Stromal cell of bone marrow (primary cell): ENCODE results near the gene FAM98A.

Experiments
- DNase-seq: peaks from one replicate; pipeline ENCODE4 v3.0.0-alpha.2; 2012; ENCODE audit warnings: low read depth

FAM98A gene

GRCh38 chr2:33599175-33599942 lies at the start of gene FAM98A:
Gene FAM98A (minus strand): TSS chr2:33599299. CDS start chr2:33599221, 78 bp downstream.
- peak; percentile 98 for DNase-seq

DNA sequence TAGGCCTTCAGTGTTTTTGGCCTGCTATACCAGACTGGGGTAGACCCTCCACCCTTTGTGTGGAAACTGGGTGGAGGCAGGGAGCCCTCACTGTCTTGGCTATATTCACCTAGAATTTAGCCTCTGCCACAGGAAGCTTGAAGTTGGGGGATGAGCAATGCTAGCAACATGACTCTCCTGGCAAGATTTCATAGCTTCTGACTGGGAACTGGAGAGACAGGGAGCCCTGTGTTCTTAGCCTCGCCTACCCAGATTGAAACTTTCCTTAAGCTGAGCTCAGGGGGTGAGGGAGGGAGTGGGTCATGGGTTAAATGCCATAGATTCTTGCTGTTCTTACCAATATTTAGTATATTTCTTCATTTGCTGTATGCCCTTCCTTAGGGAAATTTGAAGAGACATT lies 46.8 kb upstream of the FAM98A start:
- peak; percentile 43 for DNase-seq

GRCh38 chr2:33644215-33644614 lies 45.1 kb upstream of the FAM98A start:
- DNase-seq, result no peak

- no peak for DNase-seq
Measured at GRCh38 chr2:33636001-33636400, 36.9 kb upstream of the FAM98A start.

GRCh38 chr2:33634261-33634910 lies 35.3 kb upstream of the FAM98A start:
- DNase-seq, result no peak

DNA sequence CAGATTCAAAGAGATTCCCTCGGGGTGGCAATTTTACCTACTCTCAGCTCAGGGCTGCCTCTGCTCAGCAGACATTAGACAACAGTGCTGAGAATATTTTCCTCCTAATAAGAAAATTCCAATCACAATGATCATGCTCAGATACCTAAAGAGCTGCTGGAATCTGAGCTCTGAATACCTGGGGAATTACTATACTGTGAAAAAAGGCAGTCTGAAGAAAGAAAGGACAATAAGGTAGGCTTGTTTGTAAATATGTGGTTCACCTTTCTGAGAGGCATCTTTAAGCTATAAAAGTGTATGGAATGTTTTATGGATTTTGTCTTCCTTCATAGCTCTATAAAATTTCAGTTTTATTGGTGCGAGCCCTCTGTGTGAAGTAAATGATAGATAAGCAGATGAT lies 34.2 kb upstream of the FAM98A start:
- DNase-seq, result no peak

- no peak for DNase-seq
Measured at GRCh38 chr2:33632831-33633230, 33.7 kb upstream of the FAM98A start.

- DNase-seq, result no peak
Measured at GRCh38 chr2:33628031-33628827, 29.1 kb upstream of the FAM98A start.

DNA sequence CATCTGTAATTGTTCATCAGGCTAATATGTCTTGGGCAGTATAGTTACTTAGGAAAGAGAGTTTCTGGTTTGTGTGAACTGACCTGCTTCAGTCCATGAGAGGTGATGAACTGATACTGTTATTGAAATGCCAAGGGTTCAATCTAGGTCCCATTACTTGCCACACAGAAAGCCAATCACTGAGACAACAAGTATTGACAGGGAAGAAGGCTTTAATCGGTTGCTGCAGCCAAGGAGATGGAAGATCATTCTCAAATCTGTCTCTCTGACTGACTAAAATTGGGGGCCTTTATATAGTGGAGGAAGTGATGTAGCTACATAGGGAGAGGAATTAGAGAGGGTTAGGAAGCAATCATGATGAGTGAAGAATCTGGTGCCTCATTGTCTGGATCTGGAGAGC lies 19.9 kb upstream of the FAM98A start:
- no peak for DNase-seq

GRCh38 chr2:33617989-33618388 lies 18.9 kb upstream of the FAM98A start:
- no peak for DNase-seq

DNA sequence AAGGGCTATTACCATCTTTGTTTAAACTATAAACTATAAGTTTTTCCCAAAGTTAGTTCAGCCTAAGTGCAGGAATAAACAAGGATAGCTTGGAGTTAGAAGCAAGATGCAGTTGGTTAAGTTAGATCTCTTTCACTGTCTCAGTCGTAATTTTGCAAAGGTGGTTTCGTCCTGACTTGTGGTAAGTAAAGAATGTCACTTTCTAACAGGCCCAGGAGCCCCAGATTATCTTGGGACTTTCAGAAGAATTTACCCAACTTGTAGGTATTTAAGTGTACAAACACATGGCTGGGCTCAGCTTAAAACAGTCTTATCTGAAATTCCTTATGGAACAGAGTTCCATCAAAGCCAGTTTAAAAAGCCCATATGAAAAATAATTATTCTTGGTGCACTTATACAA lies 18.3 kb upstream of the FAM98A start:
- no peak for DNase-seq

GRCh38 chr2:33616873-33617272 lies 17.8 kb upstream of the FAM98A start:
- DNase-seq, result no peak

DNA sequence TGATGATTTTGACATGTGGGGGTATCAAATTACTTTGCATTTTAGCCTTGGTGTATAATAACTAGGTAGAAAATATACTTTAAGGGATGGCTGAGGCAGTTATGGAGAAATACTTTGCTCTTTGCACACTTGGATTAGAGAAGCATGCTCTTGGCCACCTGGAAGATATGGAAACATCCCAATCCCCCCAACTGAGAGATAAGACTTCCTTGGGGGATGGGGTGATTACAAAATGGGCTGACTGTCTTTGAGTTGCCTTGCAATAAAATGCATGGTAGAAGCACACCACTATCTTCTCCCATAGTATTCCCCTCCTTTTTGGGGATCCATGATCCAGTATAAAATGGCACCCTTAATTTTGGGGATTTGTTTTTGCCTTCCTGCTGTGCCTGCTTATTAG lies 15.1 kb upstream of the FAM98A start:
- DNase-seq, result no peak

DNA sequence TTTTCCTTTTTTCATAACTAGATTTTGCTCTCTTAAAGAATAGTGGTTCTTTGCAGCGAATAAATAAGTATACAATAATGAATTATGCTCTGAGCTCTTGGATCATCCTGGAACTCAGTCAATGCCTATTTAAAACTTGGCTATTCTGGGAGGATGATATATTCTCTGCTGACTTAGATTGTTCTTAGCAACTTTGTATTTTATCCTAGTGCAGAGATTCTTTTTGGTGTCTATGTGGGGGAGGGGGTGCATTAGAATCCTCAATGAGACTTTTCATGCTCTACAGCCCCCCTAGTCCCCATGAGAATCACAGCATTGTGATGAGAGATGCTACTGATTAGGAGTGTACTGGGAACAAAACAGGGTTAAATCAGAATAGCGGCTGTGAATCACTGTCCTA lies 8.8 kb upstream of the FAM98A start:
- DNase-seq, result no peak

DNA sequence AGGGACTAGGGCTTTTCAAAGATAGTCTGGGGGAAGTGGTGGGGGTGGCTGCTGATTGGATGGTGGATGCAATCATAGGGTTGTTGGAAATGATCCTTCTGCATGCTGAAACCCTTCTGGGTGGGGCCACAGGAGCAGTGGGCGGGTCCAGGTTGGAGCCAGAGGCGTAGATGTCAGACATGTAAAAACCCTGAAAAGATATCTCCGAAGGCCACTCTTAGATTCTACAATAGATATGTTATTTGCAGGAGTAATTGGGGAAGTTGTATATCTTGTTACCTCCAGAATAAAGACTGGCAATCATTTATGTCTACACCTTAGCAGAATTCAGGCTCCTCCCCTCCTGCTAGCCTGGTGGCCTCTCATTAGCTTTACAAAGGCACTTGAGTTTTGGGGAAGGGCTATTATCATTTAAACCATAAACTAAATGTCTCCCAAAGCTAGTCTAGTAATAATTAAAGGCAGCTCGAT lies 8.2 kb upstream of the FAM98A start:
- DNase-seq, result no peak

- no peak for DNase-seq
Measured at GRCh38 chr2:33606622-33607021, 7.5 kb upstream of the FAM98A start.

DNA sequence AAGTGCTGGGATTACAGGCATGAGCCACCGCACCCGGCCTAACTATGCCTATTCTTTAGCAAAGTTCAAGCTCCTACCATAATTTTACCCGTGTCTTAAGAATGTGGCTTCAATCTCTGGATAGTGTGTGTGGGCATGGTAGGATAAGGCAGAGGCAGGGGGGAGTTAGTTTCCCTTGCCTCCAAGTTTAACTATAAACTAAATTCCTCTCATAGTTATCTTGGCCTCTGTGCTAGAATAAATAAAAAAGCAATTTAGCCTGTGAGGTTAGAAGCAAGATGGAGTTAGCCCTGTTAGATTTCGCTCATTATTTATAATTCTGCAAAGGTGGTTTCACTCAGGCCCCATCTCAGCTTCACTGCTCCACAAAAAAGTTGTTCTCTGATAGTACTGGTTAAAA lies 7.0 kb upstream of the FAM98A start:
- no peak for DNase-seq

DNA sequence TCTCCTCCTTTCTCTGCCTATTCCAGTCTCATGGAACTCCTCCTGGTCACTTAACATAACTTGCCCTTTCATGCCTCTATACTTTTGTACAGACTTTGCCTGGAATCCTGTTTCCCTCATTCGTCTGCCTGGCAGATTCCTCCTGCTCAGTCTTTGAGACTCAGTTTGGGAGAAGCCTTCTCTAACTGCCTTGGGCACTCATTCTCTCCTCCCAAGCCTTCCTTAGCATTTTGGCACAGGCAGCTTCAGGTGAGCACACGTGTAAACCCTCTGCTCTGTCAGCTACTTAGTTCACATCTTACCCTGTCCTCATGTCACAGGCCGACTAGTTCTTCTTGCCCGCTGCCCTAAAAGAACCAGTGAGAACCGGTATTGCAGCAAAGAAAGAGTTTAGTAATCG lies 6.0 kb upstream of the FAM98A start:
- no peak for DNase-seq

- DNase-seq, result no peak
Measured at GRCh38 chr2:33603416-33603815, 4.3 kb upstream of the FAM98A start.

DNA sequence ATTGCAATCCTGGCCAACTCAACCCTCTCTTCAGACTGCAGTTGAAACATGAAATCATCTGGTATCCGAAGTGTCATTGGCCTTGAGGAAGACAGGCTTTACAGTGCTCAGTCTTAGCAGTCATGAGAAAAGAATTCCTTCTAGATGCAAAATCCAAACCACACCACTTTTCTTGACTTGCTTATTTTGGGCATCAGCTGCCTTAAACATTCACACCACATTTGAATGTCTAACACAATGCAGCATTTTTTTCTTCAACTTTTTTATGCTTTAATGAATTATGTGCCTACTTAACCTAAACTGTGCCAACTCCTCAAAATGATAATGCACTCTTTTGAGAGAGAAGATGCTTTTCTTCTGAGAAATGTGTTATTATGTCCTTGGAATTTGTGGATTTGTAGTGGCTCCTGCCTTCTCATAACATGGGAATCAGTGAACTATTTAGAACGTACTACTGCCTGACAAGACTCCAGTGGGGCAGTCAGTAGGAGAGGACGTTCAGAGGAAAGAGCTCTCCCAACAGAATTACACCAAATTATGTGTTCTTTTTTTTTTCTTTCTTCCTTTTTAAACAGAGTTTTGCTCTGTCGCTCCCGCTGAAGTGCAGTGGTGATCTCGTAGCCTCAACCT lies 3.2 kb upstream of the FAM98A start:
- DNase-seq, result no peak

GRCh38 chr2:33599943-33600192 lies 769 bp upstream of the FAM98A start:
- no peak for DNase-seq

DNA sequence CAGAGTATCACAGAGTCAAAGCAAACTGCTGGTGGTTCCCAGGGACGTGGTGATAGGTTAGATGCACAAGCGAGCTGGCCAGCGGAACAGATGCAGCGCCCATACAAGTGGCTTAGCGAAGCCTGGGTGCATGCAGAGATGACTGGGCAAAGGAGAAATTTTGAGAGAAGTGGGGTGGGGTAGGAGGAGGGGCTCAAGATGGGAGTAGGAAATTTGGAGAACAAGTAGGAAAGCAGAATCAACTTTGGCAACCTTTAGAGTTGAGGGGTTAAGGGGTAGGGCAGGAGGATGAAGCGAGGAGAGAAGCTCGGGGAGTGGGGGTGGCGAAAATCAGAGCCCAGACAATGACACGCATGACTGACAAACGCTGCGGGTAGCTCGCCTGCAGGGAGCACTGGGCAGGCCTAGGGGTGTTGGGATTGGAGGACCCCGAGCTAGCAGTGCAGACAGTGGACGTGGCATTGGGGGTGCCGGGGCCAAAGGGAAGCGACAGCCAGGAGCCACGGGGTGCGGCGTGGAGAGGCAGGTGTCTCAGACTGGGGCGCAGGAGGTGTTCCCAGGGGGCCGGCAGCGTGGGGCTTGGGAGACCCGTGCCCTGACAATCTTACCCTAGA lies 431 bp downstream of the FAM98A start:
- no peak for DNase-seq
